Neural cell (in vitro differentiated cells): ENCODE data around the gene MSH2. TPM values are rescaled to one million over a fixed set of nuclear protein-coding genes. Genes with fewer than 3 reads are reported as not detected.

Experiments
- H2AFZ ChIP-seq: fragments of 200-600, 300-800 bp; sonication (generic), shearing (Covaris generic); 2 replicates; pipeline ENCODE4 v1.6.0; 2014; ENCODE audit warnings: low read depth, mild to moderate bottlenecking, antibody characterized with exemption, low read length, moderate library complexity
- H3F3A ChIP-seq: fragments of 200-600 bp; shearing (Covaris generic); 2 replicates; pipeline ENCODE4 v1.6.1; 2016; ENCODE audit warnings: mild to moderate bottlenecking, moderate library complexity, mixed read lengths, antibody characterized with exemption, low read length; ENCODE audit not compliant: insufficient read depth, poor library complexity, severe bottlenecking
- H3K27ac ChIP-seq: fragments of 200-600, 300-800 bp; sonication (generic), shearing (Covaris generic); 2 replicates; pipeline ENCODE4 v1.5.1; 2014; ENCODE audit warnings: mild to moderate bottlenecking, low read length, moderate library complexity
- H3K27me3 ChIP-seq: fragments of 300-800, 200-600 bp; sonication (generic), shearing (Covaris generic); 2 replicates; pipeline ENCODE4 v1.6.0; 2014; ENCODE audit warnings: mild to moderate bottlenecking, low read depth, low read length, moderate library complexity; ENCODE audit not compliant: insufficient read depth
- H3K36me3 ChIP-seq: fragments of 300-800, 200-600 bp; sonication (generic), shearing (Covaris generic); 2 replicates; pipeline ENCODE4 v1.5.1; 2014; ENCODE audit warnings: mild to moderate bottlenecking, antibody characterized with exemption, low read length, moderate library complexity; ENCODE audit not compliant: insufficient read depth
- H3K4me2 ChIP-seq: fragments of 300-800, 200-600 bp; sonication (generic), shearing (Covaris generic); 2 replicates; pipeline ENCODE4 v1.6.0; 2014; ENCODE audit warnings: mild to moderate bottlenecking, low read length
- H3K4me3 ChIP-seq: fragments of 300-800, 200-600 bp; sonication (generic), shearing (Covaris generic); 2 replicates; pipeline ENCODE4 v1.5.1; 2014; ENCODE audit warnings: mild to moderate bottlenecking, low read length, moderate library complexity
- H3K79me2 ChIP-seq: fragments of 200-600 bp; shearing (Covaris generic); replicated peaks from 2 replicates; pipeline ENCODE4 v1.6.0; 2014; ENCODE audit warnings: mild to moderate bottlenecking, low read length, moderate library complexity; ENCODE audit not compliant: insufficient read depth
- H3K9ac ChIP-seq: fragments of 300-800, 200-600 bp; sonication (generic), shearing (Covaris generic); 2 replicates; pipeline ENCODE4 v1.6.1; 2016; ENCODE audit warnings: mild to moderate bottlenecking, low read length, mixed read lengths
- H3K9me2 ChIP-seq: fragments of 200-600 bp; shearing (Covaris generic); 2 replicates; pipeline ENCODE4 v1.6.1; 2016; ENCODE audit warnings: mild to moderate bottlenecking, low read length, mixed read lengths; ENCODE audit not compliant: insufficient read depth
- H3K9me3 ChIP-seq: fragments of 200-600, 300-800 bp; sonication (generic), shearing (Covaris generic); 2 replicates; pipeline ENCODE4 v1.6.1; 2016; ENCODE audit warnings: mild to moderate bottlenecking, mixed run types, low read length, moderate library complexity, mixed read lengths
- H4K20me1 ChIP-seq: fragments of 200-600 bp; shearing (Covaris generic); 2 replicates; pipeline ENCODE4 v1.6.1; 2016; ENCODE audit warnings: mild to moderate bottlenecking, mixed run types; ENCODE audit not compliant: insufficient read depth
- CTCF ChIP-seq: fragments of 450-650 bp; IDR thresholded peaks from 2 replicates; pipeline ENCODE4 v1.5.1; 2014; ENCODE audit warnings: antibody characterized with exemption, mild to moderate bottlenecking, moderate library complexity; ENCODE audit not compliant: poor library complexity, severe bottlenecking
- EP300 ChIP-seq: fragments of 450-650 bp; conservative IDR thresholded peaks from 2 replicates; pipeline ENCODE4 v1.6.1; 2014; ENCODE audit warnings: antibody characterized with exemption, mild to moderate bottlenecking, moderate library complexity; ENCODE audit not compliant: poor library complexity, severe bottlenecking
- EZH2 ChIP-seq: fragments of 200-600, 300-800 bp; shearing (Covaris generic), sonication (generic); IDR thresholded peaks from 2 replicates; pipeline ENCODE4 v1.6.1; 2014; ENCODE audit warnings: antibody characterized with exemption, low read length, borderline replicate concordance, mild to moderate bottlenecking; ENCODE audit not compliant: insufficient read depth, poor library complexity, severe bottlenecking
- MXI1 ChIP-seq: fragments of 450-650 bp; conservative IDR thresholded peaks from 2 replicates; pipeline ENCODE4 v1.6.1; 2014; ENCODE audit warnings: antibody characterized with exemption, mild to moderate bottlenecking; ENCODE audit not compliant: poor library complexity, severe bottlenecking
- POLR2AphosphoS5 ChIP-seq: IDR thresholded peaks from 2 replicates; pipeline ENCODE4 v1.6.1; 2012
- RAD21 ChIP-seq: fragments of 450-650 bp; conservative IDR thresholded peaks from 2 replicates; pipeline ENCODE4 v1.6.1; 2014; ENCODE audit warnings: antibody characterized with exemption, mild to moderate bottlenecking, moderate library complexity
- REST ChIP-seq: IDR thresholded peaks from 2 replicates; pipeline ENCODE4 v1.6.1; 2012; ENCODE audit warnings: borderline replicate concordance
- SMC3 ChIP-seq: fragments of 450-650 bp; conservative IDR thresholded peaks from 2 replicates; pipeline ENCODE4 v1.6.1; 2014; ENCODE audit warnings: antibody characterized with exemption, mild to moderate bottlenecking, moderate library complexity; ENCODE audit not compliant: poor library complexity
- TAF1 ChIP-seq: IDR thresholded peaks from 2 replicates; pipeline ENCODE4 v1.6.1; 2012; ENCODE audit warnings: low read depth
- polyA plus RNA-seq: library from polyadenylated mRNA; depleted of rRNA; stranded (reverse); fragments of >200 nt; gene quantifications from 2 replicates; pipeline ENCODE4 v1.2.3, GENCODE V29; 2014

The MSH2 gene
- polyA plus RNA-seq, 1 donor from 2014 or later: 105 TPM

GRCh38 chr2:47479863-47480262, 76.9 kb downstream of the MSH2 start:
- H3K36me3 ChIP-seq: peaks cover 6% of the 10 kb centered on the region

GRCh38 chr2:47483191-47483590, 80.2 kb downstream of the MSH2 start:
- Histone ChIP-seq H3F3A (no peaks in the 10 kb centered on the region), H4K20me1 (no peaks in the 10 kb centered on the region), H3K4me3 (no peak overlapping the region), H3K4me2 (no peak overlapping the region), H3K36me3 (peaks cover 3% of the 10 kb centered on the region), H3K79me2 (no peaks in the 10 kb centered on the region), H2AFZ (no peak overlapping the region), H3K9me3 (no peaks in the 10 kb centered on the region), H3K9ac (no peak overlapping the region), H3K9me2 (no peaks in the 10 kb centered on the region), H3K27ac (no peak overlapping the region), H3K27me3 (no peaks in the 10 kb centered on the region)
- TF ChIP-seq REST: no peak
- no peak for TF ChIP-seq EZH2
- TF ChIP-seq CTCF: no peak
- TF ChIP-seq POLR2AphosphoS5: no peak
- no peak for TF ChIP-seq SMC3
- no peak for TF ChIP-seq EP300

More at GRCh38 chr2:47479863-47480262, 76.9 kb downstream of the MSH2 start:
- Histone ChIP-seq H3K9ac (no peak overlapping the region), H3K9me3 (no peaks in the 10 kb centered on the region), H2AFZ (no peak overlapping the region), H3F3A (no peaks in the 10 kb centered on the region), H3K79me2 (no peaks in the 10 kb centered on the region), H3K9me2 (no peaks in the 10 kb centered on the region), H3K4me2 (no peak overlapping the region), H3K27me3 (no peaks in the 10 kb centered on the region), H3K4me3 (no peak overlapping the region), H4K20me1 (no peaks in the 10 kb centered on the region), H3K27ac (no peak overlapping the region)
- TF ChIP-seq EP300 (no peak), TAF1 (no peak), RAD21 (no peak), MXI1 (no peak), CTCF (no peak), SMC3 (no peak), POLR2AphosphoS5 (no peak), REST (no peak), EZH2 (no peak)
